Activated T-helper 1 cell treated with anti-CD3 and anti-CD28 coated beads, Interleukin-12 subunit alpha, Interleukin-12 subunit beta, Interleukin-2, Interleukin-4 antibody, amounts not matched to agents 30 ng/mL and 10 ng/mL and 1 ng/mL, durations not matched to agents 14 hours and 24 hours and 36 hours (primary cell): Measurements from ENCODE around the gene UBE2A. TPM values are rescaled to one million over a fixed set of nuclear protein-coding genes. Genes with fewer than 3 reads are reported as not detected.

Experiments
- DNase-seq: peaks from one replicate; pipeline ENCODE4 v3.0.0; 2021; ENCODE audit warnings: low spot score
- H3K27ac Mint-ChIP-seq: one replicate; pipeline ENCODE4 v1.8.0; 2021; ENCODE audit warnings: mild to moderate bottlenecking, mixed read lengths
- H3K27me3 Mint-ChIP-seq: one replicate; pipeline ENCODE4 v1.8.0; 2022; ENCODE audit warnings: mild to moderate bottlenecking, moderate library complexity, mixed read lengths; ENCODE audit not compliant: insufficient read depth
- H3K36me3 Mint-ChIP-seq: one replicate; pipeline ENCODE4 v1.8.0; 2021; ENCODE audit warnings: low read depth, mixed read lengths
- H3K4me1 Mint-ChIP-seq: one replicate; pipeline ENCODE4 v1.8.0; 2021; ENCODE audit warnings: low read depth, mixed read lengths
- H3K4me3 Mint-ChIP-seq: one replicate; pipeline ENCODE4 v1.8.0; 2021; ENCODE audit warnings: mild to moderate bottlenecking, moderate library complexity, mixed read lengths
- H3K9me3 Mint-ChIP-seq: one replicate; pipeline ENCODE4 v1.8.0; 2021; ENCODE audit warnings: mixed read lengths
- intact Hi-C: fragments of 100-400 bp; cut with micrococcal nuclease; formaldehyde crosslinking; loops from one replicate; pipeline ENCODE4 v1.15.1; 2024
- total RNA-seq: library from RNA; stranded (reverse); gene quantifications from 2 replicates; pipeline ENCODE4 v1.2.3, GENCODE V29; 2022

UBE2A gene
- total RNA-seq, 1 donor from 2014 or later = 61.3 TPM

DNA sequence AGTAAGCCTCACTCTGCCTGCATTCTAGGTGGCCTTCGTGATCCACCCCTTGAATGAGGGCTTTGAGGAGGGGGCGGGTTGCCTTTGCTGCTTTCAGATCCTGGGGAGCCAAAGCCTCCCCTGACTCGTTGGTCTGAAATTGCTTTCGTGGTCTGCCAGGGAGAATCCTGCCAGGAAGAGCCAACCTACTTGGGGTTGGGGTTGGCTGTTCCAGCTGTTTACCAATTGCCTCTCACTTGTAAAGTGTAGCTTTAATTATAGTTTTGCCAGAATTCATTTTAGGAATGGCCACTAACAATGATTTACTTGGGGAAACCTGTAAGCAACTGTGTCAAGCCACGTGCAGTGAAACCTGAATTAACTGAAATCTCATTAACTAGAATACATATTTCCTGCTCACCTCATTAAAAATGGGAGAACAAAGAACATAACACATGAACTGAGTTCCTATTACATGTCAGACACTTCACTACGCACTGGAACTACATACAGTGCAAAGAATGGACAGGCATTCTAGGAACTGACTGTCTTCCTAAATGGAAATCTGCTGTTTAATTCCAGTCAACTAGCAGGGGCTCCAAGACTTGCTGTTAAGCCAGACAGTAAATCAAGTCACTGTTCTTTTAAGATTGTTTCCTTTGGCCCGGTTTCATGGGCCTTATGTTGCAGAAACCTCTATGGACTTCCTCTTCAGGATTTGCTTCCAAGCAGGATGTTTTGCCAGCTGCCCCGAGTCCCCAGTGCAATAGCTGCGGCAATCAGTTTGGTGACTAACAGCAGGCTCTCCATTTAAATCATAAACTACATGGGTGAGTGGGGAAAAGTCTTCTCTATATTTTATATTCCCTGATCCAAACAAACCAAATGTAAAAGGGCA is 48.2 kb downstream of the UBE2A start:
- no peak overlapping the region for H3K27ac Mint-ChIP-seq
- intact Hi-C loops = no loop called here
- no peak overlapping the region for H3K4me3 Mint-ChIP-seq
- no peaks in the 10 kb centered on the region for H3K9me3 Mint-ChIP-seq
- H3K4me1 Mint-ChIP-seq = no peaks in the 10 kb centered on the region
- no peaks in the 10 kb centered on the region for H3K27me3 Mint-ChIP-seq
- H3K36me3 Mint-ChIP-seq = peaks cover 17% of the 10 kb centered on the region
- DNase-seq = no peak

DNA sequence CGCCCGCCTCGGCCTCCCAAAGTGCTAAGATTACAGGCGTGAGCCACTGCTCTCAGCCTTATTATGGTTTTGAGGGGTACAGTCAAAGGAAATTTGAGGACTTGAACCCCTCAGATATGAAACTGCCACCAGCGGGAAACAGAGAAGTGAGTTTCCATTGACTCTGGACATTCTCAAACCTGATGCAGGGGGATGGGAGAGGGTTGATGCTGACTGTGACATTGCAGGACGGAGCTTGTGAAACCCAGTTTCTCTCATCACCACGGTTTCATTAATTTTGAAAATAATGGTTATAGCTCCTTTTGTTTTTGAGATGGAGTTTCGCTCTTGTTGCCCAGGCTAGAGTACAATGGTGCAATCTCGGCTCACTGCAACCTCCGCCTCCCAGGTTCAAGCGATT is 50.1 kb downstream of the UBE2A start:
- Mint-ChIP-seq H3K9me3 (no peaks in the 10 kb centered on the region), H3K36me3 (peaks cover 20% of the 10 kb centered on the region), H3K4me1 (no peaks in the 10 kb centered on the region), H3K4me3 (no peak overlapping the region), H3K27ac (no peak overlapping the region), H3K27me3 (no peaks in the 10 kb centered on the region)
- intact Hi-C loops = no loop called here
- no peak for DNase-seq

DNA sequence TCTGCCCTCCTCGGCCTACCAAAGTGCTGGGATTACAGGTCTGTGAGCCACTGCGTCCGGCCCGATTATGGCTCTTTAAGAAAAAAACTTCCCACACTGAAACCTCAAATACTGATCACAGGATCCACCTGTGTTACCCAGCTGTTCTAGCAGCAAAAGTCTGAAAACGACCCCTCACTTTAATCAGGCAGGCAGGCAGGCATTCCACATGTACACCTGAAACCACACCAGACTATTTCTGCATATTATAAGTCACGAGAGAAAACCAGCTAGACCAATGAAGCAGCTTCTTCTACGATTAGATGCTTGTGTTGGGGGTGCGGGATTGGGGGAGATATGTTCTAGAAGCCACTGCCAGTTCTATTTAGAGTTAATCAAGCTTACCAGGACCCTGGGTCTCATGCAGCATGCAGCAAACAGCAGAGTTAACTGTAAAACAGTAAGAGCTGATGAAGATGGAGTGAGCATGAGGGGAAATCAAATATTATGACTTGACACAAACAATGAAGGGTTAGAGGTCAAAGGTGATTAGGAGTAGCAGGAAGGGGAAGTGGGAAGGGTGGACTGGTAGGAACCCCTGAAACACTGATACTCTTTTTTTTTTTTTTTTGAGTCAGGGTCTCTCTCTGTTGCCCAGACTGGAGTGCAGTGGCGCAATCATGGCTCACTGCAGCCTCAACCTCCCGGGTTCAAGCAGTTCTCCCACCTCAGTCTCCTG is 50.7 kb downstream of the UBE2A start:
- H3K27ac Mint-ChIP-seq = no peak overlapping the region

DNA sequence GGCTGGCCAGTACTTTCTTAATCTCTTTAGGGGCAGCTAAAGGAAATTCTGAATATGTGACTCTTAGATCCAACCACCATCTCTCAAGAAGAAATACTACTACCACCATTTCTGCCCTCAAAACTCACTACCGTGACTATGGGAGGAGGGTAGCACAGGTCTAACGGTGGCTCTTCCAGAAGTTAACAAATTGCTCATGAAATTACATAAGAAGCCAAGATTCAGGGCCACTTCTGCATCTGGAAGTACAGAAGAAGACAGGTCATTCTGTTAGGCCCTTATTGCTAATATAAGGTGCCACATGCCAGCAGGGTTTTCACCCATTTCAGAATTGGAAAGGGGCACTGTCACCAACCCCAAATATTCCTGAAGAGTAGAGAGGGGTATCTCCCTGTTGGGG is 51.5 kb downstream of the UBE2A start:
- H3K27me3 Mint-ChIP-seq = no peaks in the 10 kb centered on the region
- H3K4me1 Mint-ChIP-seq = no peaks in the 10 kb centered on the region
- H3K27ac Mint-ChIP-seq = no peak overlapping the region
- peaks cover 20% of the 10 kb centered on the region for H3K36me3 Mint-ChIP-seq
- intact Hi-C loops = no loop called here
- H3K9me3 Mint-ChIP-seq = no peaks in the 10 kb centered on the region
- H3K4me3 Mint-ChIP-seq = no peak overlapping the region
- no peak for DNase-seq

More for the DNA sequence above, 50.7 kb downstream of the UBE2A start:
- Mint-ChIP-seq H3K9me3 (no peaks in the 10 kb centered on the region), H3K4me1 (no peaks in the 10 kb centered on the region), H3K36me3 (peaks cover 20% of the 10 kb centered on the region), H3K27me3 (no peaks in the 10 kb centered on the region), H3K4me3 (no peak overlapping the region)
- no peak for DNase-seq
- intact Hi-C loops = no loop called here

Other genes with a start within 250 kb of the UBE2A start
- 9.8 and 12.6 TPM in 2 replicates for gene SLC25A43, start 175.2 kb upstream of the UBE2A start, total RNA-seq
- 471 and 477 TPM in 2 replicates for gene SLC25A5, start 106.1 kb upstream of the UBE2A start, total RNA-seq
- gene STEEP1, start 9.2 kb upstream of the UBE2A start, total RNA-seq = 25.0 and 25.9 TPM in 2 replicates
- 26.8 and 29.0 TPM in 2 replicates for gene NKRF, start 31.9 kb downstream of the UBE2A start, total RNA-seq
- gene SEPTIN6, start 118.6 kb downstream of the UBE2A start, total RNA-seq = 159 and 172 TPM in 2 replicates
- 0.21 and 0.34 TPM in 2 replicates for gene SOWAHD, start 184.0 kb downstream of the UBE2A start, total RNA-seq
- gene RPL39, start 217.1 kb downstream of the UBE2A start, total RNA-seq = 1,853 and 1,912 TPM in 2 replicates